NCI-H2227 treated with DMSO at 0.1 percent for 48 hours (cell line): ENCODE data around the gene PATL1.
A peak's percentile ranks its signal among the peaks of the same experiment; 100 is the strongest.
"Not testable (repeated sequence)": the region's sequence is repeated elsewhere in the genome, so short reads cannot be mapped to it uniquely, and the experiment has no call there.

ENCODE experiments used
- DNase-seq: peaks from one replicate; lab custom pipeline; 2025; lab: John Stamatoyannopoulos, UW

PATL1 gene

DNA sequence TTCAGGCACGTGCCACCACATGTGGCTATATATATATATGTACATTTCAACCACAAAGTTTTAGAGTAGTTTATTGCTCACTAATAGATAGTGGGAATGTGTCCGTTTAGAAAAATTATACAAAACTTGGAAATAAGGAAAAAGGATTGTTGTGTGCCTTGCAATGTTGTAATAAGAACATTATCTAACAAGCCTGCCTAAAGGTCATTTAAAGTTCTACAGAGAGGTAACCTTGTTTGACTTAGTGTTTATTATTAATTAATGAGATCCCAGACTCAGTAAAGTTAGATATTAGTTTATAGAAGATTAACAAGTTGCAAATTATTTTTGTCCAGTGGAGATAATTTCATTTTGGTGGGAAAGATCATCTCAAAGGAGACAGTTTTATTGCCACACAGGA lies 5.5 kb upstream of the PATL1 start:
- DNase-seq: no peak

GRCh38 chr11:59673291-59673690 lies 4.5 kb upstream of the PATL1 start:
- DNase-seq: no peak

DNA sequence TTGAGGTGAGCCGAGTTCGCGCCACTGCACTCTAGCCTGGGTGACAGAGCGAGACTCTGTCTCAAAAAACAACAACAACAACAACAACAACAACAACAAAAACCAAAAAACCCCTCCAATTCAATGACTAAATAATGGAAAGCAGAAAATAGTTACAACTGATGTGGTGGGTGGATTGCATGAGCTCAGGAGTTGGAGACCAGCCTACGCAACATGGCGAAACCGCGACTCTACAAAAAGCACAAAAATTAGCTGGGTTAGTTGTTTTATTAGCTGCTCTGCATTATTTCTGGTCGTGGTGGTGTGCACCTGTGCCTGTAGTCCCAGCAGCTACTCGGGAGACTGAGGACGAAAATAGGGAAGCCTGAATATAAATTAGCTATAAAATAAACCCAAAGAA lies 2.6 kb upstream of the PATL1 start:
- no peak for DNase-seq

- DNase-seq: peak; percentile 57
Measured at GRCh38 chr11:59669611-59670009, 773 bp upstream of the PATL1 start.

GRCh38 chr11:59668188-59668949 lies 468 bp downstream of the PATL1 start:
- DNase-seq: peak; percentile 35

DNA sequence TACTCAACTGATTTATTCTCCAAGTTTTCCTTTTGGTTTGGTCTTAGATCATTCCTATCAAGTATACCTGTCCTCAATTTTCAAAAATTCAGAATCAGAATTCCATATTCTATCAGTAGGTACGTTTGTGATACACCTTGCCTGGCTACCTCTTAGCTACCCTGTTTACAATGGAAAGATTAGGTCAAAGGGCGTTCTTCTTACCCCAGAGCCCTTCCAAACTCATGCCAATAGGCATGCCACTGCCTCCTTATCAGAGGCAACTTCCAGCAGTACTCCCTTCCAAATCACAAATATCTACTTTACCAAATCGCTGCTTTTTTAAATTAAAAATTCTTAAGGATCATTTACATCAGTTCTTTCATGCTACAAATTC lies 1.0 kb downstream of the PATL1 start:
- DNase-seq: no peak

GRCh38 chr11:59666969-59667368 lies 1.9 kb downstream of the PATL1 start:
- DNase-seq: no peak

GRCh38 chr11:59660621-59661020 lies 8.2 kb downstream of the PATL1 start:
- no peak for DNase-seq

DNA sequence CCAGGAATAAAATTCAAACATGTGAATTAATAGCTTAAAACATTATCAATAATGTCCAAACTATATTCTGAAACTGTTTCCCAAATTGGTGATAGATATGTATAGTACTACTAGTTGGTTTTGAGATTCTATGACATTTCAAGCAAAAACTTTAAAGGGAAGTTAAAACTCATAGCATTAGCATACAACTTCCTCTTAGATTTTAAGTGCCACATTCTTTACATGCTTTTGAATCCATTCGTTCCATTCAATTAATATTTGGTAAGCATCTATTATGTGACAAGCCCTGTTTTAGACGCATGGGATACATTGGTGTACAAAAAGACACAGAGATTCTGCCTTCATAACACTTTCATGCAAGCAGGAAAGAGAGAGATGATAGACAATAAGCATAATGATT lies 8.9 kb downstream of the PATL1 start:
- DNase-seq: no peak

GRCh38 chr11:59658036-59658435 lies 10.8 kb downstream of the PATL1 start:
- DNase-seq: no peak

- DNase-seq: no peak
Measured at GRCh38 chr11:59654893-59655292, 13.9 kb downstream of the PATL1 start.

DNA sequence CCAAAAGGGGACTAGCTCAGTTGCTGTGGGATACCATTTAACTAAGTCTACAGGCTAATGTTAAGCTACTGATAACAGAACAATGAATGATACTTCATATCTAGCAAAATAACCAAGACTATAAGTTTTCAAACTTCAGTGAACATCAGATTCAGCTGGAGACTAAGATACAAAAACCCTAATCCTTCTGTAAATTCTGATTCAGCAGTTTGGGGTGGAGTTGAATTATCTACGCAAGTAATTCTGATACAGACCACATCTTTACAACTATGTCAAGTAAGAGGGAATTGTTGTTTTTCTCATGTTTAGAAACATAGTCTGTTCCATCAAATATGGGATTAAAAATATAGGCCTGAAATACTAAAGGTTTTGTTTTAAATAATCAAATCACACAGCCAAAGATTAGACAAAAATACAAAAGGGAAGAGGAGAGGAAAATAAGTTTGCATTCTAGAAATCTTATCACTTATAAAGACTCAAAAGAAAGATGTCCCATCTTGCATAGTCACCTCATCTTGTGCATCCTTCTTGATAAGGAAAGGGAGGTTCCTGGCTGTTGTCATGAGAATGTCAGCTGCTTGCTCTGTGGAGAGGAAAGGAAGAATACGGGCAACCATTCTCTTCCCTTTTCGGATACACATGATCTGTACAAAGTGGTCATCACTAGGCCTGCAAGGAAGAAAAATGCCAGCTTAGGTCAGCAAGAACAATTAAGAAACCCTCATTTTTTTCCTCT lies 21.4 kb downstream of the PATL1 start:
- no peak for DNase-seq

DNA sequence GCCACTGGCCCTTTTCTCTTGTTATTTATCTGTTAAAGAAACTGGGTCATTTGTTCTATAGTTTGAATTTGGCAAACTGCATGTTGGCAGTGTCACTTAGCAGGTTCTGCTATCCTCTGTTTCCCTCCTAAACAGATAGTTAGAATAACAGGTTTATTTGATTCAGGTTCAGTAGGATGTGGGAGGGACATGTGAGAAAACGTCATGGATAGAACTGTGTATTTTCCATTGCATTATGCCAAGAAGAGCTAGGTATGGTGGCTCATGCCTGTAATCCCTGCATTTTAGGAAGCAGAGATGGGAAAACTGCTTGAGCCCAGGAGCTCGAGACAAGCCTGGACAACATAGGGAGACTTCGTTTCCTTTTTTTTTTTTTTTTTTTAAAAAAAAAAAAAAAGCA lies 24.3 kb downstream of the PATL1 start:
- DNase-seq: no peak

- no peak for DNase-seq
Measured at GRCh38 chr11:59643390-59643789, 25.4 kb downstream of the PATL1 start.

GRCh38 chr11:59641156-59641555 lies 27.7 kb downstream of the PATL1 start:
- no peak for DNase-seq

- DNase-seq: no peak
Measured at GRCh38 chr11:59630493-59630892, 38.3 kb downstream of the PATL1 start.

- no peak for DNase-seq
Measured at GRCh38 chr11:59629996-59630395, 38.8 kb downstream of the PATL1 start.

DNA sequence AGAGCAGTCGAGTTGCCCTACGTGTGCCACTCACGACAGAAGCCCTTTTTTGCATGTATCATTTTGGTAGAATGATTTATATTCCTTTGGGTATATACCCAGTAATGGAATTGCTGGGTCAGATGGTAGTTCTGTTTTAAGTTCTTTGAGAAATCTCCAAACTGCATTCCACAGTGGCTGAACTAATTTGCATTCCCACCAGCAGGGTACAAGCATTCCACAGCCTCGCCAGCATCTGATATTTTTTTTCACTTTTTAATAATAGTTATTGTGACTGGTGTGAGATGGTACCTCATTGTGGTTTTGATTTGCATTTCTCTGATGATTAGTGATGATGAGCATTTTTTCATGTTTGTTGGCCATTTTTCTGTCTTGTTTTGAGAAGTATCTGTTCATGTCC lies 41.9 kb downstream of the PATL1 start:
- DNase-seq: not testable (repeated sequence)

DNA sequence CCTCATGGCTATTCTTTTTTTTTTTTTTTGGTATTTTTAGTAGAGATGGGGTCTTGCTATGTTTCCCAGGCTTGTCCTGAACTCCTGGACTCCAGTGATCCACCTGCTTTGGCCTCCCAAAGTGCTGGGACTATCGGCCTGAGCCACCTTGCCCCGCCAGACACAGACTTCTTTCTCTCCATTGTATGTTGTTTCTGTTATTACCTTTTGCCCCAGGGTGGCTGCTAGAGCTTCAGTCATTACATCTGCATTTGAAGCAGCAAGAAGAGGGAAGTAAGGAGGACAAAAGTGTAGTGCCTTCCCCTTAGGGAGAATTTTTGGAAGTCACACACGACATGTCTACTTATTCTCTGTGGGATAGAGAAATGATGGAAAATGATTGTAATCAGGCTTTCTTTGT lies 43.1 kb downstream of the PATL1 start:
- DNase-seq: no peak

GRCh38 chr11:59617876-59618275 lies 51.0 kb downstream of the PATL1 start:
- DNase-seq: no peak

GRCh38 chr11:59616396-59616982 lies 52.3 kb downstream of the PATL1 start:
- no peak for DNase-seq

DNA sequence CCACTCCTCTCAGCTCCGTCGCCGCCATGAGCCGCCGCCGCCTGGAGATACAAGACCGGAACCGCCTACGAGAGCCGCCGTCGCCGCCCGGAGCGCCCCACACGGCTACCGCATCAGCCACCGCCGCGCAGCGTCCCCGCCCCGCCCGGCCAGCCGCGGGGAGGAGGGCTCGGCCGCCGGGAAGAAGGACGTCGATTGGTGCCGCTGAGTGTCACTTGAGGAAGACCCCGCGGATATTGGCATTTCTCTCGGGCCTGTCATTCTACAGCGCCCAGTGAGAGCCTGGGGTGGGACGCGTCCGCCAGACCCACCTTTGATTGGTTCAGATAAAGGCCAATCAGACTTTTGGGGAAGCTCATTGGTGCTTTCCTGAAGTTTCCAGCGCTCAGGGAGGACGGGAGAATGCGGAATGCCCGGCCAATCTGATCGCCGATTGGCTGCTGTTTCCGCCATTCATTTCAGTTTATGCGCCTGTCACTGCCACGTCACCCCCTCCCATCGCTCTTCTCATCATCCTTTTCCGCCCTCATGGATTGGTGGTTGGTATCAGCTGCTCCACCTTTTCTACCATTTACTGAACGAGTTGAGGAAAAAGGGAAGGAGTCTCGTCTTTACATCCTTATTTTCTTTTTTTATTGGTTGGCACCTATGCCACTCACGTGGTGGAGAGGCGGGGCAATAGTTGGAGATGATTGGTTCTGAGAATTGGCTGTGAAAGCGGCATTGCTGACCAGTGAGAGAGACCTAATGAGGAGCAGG lies 53.0 kb downstream of the PATL1 start, which contains the start of gene OSBP:
Gene OSBP, minus strand, starts transcription at position 138 of the 759 bp plus-strand sequence. Its CDS starts 110 bp downstream, at position 28.
- peak; percentile 100 for DNase-seq
